GM10847 (cell line): ENCODE measurements around the gene LHFPL5.

Experiments used
- POLR2A ChIP-seq: IDR thresholded peaks from 2 replicates; pipeline ENCODE4 v1.6.1; 2011; ENCODE audit not compliant: insufficient read length; ENCODE audit errors: extremely low read depth

Gene LHFPL5

DNA sequence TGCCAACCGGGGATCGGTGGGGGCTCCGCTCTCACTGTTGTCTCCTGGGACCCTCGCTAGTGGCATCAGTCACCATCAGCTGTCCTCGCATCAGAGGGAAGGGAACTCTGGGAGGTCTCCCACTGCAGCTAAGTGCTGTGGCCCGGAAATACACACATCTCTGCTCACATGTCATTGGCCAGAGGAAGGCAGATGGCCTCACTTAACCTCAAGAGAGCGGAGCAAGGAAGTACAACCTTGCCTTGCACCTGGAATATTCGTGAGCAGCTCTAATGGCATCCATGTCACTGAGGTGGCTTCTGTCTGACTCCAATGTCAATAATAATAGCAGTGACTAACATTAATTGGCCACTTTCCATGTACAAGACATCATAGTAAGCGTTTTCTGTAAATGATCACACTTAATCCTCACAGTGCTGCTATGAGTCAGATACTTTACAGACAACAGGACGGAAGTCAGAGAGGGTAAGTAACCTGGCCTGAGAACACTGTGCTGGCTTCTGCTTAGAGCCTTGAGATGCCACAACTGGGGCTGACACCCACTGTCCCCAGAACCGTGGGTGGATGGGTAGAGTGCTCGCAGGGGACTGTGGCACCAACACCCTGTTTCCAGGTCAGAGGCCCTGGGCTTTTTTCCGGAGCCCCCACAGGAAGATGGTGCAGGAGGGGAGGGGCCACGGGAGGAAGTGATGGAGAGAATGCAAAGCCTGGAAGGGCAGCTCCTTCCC is 6.0 kb downstream of the LHFPL5 start:
- TF ChIP-seq POLR2A: no peak

DNA sequence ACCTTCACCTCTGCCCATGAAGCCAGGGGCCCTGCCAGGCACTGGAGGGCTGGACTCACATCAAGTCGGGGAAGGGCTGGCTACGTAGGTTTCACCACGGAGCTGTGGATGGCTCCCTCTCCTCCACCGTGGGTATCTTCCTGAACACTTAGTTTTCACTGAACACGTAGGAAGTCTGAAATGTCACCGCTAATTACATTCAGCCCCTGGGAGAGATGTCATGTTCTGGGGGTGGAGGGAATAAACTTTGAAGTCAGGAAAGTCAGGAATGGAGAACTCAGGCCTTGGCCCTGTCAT is 6.5 kb downstream of the LHFPL5 start:
- TF ChIP-seq POLR2A: no peak

DNA sequence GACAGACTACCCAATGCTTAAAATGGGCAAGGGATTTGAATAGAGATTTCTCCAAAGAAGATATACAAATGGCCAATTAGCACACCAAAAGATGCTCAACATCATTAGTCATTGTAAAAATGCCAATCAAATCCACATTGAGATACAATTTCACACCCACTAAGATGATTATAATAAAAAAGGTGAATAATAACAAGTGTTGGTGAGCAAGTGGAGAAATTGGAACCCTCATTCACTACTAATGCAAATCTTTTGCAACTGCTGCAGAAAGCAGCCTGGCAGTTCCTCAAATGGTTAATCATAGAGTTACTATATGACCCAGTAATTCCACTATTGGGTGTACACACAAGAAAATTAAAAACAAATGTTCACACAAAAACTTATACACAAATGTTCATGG is 12.4 kb downstream of the LHFPL5 start:
- no peak for TF ChIP-seq POLR2A

DNA sequence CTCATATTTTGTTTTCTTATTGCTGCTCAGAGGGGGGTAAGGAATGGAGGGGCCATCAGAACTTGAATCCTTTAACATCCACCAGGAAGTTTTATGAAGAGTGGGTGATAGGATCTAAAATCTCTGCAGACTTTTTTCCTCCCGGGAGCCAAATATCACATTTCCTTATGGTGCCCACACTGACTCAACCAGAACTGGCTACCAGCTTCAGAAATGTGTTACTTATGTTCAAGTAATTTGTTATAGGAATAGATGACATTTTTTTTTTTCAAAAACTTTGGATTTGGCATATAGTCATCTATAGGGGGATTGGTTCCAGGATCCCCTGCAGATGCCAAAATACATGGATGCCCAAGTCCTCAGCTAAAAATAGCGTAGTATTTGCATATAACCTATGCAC is 18.4 kb downstream of the LHFPL5 start:
- no peak for TF ChIP-seq POLR2A

DNA sequence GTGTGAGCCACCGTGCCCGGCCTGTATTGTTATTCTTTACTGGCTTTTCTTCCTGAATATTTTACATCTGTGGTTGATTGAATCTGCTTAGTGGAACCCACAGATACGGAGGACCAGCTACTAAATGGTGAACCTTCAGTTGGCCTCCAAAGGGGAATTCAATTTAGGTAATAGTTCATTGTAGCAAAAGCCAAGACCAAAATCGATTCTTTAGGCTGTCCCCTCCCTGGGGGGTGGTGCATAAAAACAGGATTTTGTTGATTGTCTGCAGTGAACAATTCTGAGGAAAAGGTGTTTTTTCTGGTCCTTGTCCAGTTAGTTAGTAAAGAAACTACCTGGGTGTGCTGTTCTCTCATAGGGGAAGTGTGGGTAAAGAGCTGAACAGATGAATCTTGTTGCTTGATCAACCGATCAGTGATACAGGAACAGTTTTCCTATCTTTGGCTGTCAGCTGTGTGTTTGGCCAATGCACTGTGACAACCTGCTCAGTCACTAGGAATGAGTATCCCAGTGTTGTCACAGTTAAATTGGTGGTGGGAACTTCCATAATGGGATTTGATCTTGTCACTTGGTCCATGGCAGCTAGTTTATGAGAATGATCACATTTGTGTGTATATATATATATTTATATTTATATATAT is 19.5 kb downstream of the LHFPL5 start:
- TF ChIP-seq POLR2A: no peak

DNA sequence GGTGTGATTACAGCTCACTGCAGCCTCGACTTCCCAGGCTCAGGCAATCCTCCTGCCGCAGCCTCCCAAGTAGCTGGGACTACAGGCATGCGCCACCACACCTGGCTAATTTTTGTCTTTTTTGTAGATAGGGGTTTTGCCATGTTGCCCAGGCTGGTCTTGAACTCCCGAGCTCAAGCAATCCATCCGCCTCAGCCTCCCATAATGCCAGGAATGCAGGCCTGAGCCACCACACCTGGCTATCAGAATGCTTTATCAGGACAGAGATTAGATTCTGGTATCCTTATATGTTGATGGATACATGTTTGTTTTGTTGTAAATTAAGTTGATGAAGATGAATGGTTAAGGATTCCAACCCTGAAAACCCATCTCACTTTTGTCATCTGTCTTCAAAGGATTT is 24.2 kb downstream of the LHFPL5 start:
- no peak for TF ChIP-seq POLR2A

DNA sequence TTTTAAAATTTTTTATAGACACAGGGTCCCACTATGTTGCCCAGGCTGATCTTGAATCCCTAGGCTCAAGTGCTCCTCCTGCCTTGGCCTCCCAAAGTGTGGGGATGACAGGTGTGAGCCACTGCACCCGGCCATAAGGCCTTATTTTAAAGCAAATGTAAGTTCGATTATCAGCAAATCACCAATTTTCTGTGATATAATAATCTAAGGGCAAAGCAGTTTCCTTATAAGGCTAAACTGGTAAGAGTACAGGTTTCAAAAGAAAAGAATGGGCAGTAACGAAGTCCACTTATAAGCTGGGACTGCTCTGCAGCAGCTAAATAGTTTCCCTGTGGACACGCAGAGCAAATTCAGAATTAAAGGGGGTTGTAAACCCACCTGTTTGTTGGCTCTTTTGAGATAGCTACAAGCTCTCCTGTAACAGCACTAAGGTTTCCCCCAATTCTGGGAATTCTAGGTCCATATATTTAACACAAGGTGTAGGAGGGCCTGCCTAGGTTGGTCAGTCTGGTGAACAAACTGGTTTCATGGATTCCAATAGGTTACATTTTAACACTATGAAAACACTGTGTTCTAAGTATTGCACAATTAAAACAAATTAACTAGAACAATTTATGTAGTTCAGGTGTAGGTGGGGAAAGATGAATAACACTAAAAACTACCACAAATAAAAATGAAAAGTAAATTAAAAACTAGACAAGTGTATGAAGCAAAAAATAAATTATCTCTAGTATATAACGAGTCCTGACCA is 26.3 kb downstream of the LHFPL5 start:
- TF ChIP-seq POLR2A: no peak

DNA sequence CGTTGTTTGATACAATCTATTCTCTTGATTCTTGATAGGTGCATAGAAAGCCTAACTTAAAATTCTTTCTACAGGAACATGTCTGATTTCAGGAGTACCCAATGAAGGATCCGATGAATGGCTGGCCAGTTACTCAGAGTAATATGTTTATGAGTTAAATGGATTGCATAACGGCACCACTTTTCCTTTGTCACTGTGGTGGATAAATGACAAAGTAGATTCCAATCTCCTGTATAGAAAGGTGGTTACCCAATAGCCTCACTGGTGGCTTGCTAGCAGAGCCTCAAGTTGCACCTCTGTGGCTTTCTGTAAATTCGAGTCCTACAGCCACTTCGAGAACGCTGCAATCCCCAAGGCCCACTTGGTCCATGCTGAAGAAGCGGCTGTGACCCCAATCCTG is 28.4 kb downstream of the LHFPL5 start:
- no peak for TF ChIP-seq POLR2A

DNA sequence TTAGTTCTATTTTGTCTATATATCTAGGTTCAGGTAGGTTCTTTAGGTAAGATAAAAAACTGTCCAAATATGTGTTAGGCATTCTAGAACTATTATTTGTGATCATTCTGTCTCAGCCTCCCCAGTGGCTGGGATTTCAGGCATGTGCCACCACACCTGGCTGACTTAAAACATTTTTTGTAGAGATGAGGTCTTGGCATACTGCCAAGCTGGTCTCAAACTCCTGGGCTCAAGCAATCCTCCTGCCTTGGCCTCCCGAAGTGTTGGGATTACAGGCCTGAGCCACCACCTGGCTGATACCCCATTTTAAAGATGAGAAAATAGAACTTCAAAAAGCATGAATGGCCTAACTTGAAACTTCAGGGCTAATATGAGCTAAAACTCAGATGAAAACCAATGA is 33.9 kb downstream of the LHFPL5 start:
- TF ChIP-seq POLR2A: no peak

DNA sequence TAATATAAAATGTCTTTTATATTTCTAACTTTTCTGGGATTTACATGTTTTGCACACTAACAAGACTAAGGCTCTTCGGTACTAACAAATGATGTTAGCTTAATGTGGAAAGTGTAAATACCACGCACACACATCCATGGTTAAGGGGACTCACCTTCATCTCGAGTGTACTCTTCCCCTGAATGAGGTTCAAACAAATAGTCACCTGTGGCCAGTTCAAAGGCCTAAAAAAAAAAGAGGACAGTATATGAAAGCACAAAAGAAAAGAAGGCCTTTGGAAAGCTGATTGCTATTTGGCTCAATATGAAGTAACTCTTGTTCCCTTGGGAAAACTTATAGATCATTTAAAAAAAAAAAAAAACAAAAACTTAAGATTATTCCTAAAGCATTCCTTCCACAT is 37.2 kb downstream of the LHFPL5 start:
- no peak for TF ChIP-seq POLR2A

DNA sequence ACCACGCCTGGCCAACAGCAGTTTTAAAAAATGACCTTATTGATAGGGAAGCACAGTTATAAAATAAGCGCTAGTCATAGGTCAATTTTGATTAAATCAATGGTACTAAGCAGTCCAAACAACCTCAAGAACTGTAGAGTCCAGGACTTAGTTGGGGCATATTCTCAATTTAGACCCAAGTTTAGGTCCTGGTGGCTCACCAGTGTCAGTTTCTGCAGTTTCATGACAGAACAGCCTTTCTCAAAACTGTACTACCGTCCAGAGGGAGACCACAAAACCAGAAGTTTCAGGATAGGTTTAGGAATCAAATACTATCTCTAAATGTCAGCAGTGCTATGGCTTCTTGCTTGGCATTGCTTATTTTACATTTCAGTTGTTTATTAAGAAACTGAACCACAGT is 39.1 kb downstream of the LHFPL5 start:
- no peak for TF ChIP-seq POLR2A

DNA sequence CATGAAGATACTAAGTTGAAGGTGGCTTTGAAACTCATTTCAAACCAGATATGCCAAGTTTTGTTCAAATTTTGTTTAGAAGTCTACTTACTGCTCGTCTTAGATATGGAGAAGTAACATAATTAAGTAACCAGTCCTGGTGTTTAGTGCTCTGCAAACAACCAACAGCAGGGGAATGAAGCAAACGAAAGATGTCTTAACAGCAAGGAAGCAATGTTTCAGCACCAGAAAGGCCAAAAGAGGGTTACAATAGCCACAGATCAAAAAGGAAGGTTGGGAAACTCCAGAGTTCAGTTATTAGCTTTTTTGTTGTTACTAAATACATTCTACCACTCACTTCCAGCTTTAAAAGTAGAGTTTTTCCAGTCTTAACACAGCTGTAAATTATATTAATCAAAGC is 45.1 kb downstream of the LHFPL5 start:
- TF ChIP-seq POLR2A: no peak

DNA sequence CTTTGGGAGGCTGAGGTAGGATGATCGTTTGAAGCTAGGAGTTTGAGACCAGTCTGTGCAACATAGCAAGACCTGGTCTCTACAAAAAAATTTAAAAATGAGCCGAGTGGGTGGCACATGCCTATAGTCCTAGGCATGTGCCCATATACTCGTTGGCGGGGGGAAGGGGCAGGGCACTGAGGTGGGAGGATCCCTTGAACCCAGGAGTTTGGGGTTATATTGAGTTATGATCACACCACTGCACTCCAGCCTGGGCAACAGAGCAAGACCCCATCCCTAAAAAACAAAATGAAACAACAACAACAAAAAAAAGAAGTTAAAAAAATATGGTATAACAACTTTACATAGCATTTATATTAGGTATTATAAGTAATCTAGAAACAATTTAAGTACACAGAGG is 47.8 kb downstream of the LHFPL5 start:
- TF ChIP-seq POLR2A: no peak

DNA sequence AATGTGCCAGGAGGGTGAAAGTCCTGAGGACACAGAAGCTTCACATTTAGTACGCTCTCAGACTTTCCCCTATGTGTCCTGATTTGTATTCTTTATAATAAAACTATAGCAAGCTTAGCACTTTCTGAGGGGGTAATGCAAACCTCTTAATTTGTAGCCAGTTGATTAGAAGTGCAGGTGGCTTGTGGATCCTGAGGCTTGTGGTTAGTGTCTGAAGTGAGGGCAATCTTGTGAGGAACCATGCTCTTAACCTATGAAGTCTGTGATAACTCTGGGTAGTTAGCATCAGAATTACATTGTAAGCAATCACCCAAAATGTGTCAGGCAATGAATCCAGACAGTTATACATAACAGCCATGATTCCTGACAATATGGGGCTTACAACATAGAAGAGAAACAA is 51.1 kb downstream of the LHFPL5 start:
- TF ChIP-seq POLR2A: no peak

DNA sequence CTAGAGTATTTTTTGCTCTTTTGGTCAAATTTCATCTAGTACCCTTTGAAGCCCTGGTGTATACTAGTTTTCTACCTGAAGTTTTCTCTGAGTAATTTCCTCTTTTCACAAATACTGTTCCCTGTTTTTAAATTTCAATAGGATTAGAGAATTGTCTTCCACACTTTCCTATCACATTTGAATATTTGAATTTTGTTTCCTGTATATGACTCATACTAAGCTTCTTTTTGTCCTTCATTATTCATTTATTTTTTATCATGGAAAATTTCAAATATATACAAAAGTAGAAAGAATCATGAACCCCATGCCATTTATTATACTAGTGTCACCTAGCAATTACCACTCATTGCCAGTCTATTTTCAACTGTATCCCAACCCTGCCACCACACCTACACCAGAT is 52.7 kb downstream of the LHFPL5 start:
- no peak for TF ChIP-seq POLR2A

DNA sequence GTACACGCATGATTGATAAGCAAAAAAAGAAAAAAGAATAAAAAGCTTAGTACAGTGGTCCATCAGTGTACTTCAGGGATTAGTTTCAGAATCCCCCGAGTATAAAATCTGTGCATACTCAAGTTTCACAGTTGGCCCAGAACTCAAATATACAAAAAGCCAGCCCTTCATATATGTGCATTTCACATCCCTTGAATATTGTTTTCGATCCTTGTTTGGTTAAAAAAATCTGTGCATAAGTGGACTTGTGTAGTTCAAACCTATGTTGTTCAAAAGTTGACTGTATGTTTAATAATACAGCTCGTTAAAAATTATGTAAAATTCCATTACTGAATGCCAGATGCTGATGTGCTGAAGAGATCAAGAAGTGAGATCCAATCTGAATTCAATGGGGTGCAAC is 54.2 kb downstream of the LHFPL5 start:
- no peak for TF ChIP-seq POLR2A
